K562 (cell line): ENCODE results near the gene WDR20. TPM values are rescaled to one million over a fixed set of nuclear protein-coding genes. Genes with fewer than 3 reads are reported as not detected.
A peak's percentile ranks its signal among the peaks of the same experiment; 100 is the strongest.

Experiments
- BHLHE40 ChIP-seq: IDR thresholded peaks from 2 replicates; pipeline ENCODE4 v1.6.1; 2011; ENCODE audit warnings: low read length, improper control_type of control experiment
- CREB1 ChIP-seq, 2 experiments: sonication (generic) in 1 of 2; formaldehyde crosslinking in 1 of 2; IDR thresholded peaks; 2 replicates each; pipeline versions ENCODE4 v1.6.1 to v1.8.0; 2012 to 2022; ENCODE audit warnings: inconsistent platforms in 1 of 2, mild to moderate bottlenecking in 1 of 2, missing genetic modification reagents in 1 of 2, moderate library complexity in 1 of 2
- FOXM1 ChIP-seq, 2 experiments: fragments of 450-650 bp in 1 of 2; sonication (generic) in 1 of 2; formaldehyde crosslinking in 1 of 2; IDR thresholded peaks; 2 replicates each; pipeline versions ENCODE4 v1.6.1 to v1.9.0; 2017 to 2022; ENCODE audit warnings: low read depth in 2 of 2, mild to moderate bottlenecking in 2 of 2, missing genetic modification reagents in 1 of 2, moderate library complexity in 1 of 2
- GATA2 ChIP-seq: sonication (generic); formaldehyde crosslinking; IDR thresholded peaks from 2 replicates; pipeline ENCODE4 v1.4.0; 2020; ENCODE audit warnings: mild to moderate bottlenecking, missing genetic modification reagents
- HINFP ChIP-seq: fragments of 450-650 bp; conservative IDR thresholded peaks from 2 replicates; pipeline ENCODE4 v1.6.1; 2016; ENCODE audit warnings: missing genetic modification characterization, low read depth, mild to moderate bottlenecking, control low read depth, missing compliant biosample characterization
- HNRNPUL1 ChIP-seq: fragments of 200-400 bp; formaldehyde crosslinking; IDR thresholded peaks from 2 replicates; pipeline ENCODE4 v1.6.1; 2017; ENCODE audit warnings: low read length
- MCM7 ChIP-seq, 2 experiments: fragments of 450-650 bp; IDR thresholded peaks; 2 replicates each; pipeline ENCODE4 v1.6.1; 2016 to 2018
- MTA3 ChIP-seq: fragments of 450-650 bp; formaldehyde crosslinking; IDR thresholded peaks from 2 replicates; pipeline ENCODE4 v1.6.1; 2017; ENCODE audit warnings: mild to moderate bottlenecking, borderline replicate concordance
- NFYB ChIP-seq: IDR thresholded peaks from 2 replicates; pipeline ENCODE4 v1.6.1; 2011; ENCODE audit warnings: mild to moderate bottlenecking, moderate library complexity; ENCODE audit not compliant: insufficient read length; ENCODE audit errors: extremely low read depth
- POLR2B ChIP-seq: fragments of 450-650 bp; IDR thresholded peaks from 2 replicates; pipeline ENCODE4 v1.6.1; 2018; ENCODE audit warnings: low read depth; ENCODE audit not compliant: partially characterized antibody
- PRPF4 ChIP-seq: fragments of 200-400 bp; formaldehyde crosslinking; IDR thresholded peaks from one replicate; pipeline ENCODE4 v1.6.1; 2017; ENCODE audit warnings: low read length, low read depth, mild to moderate bottlenecking; ENCODE audit not compliant: insufficient read depth, poor library complexity, severe bottlenecking
- TAL1 ChIP-seq: fragments of 450-650 bp; IDR thresholded peaks from 2 replicates; pipeline ENCODE4 v1.6.1; 2016; ENCODE audit warnings: mild to moderate bottlenecking
- ZKSCAN1 ChIP-seq: fragments of 150-350 bp; IDR thresholded peaks from 2 replicates; pipeline ENCODE4 v1.6.1; 2016; ENCODE audit warnings: low read depth, low read length
- ZNF217 ChIP-seq: sonication (generic); formaldehyde crosslinking; IDR thresholded peaks from 2 replicates; pipeline ENCODE4 v1.8.0; 2022; ENCODE audit warnings: mild to moderate bottlenecking, missing genetic modification reagents
- ZNF583 ChIP-seq: fragments of 250-450 bp; sonication (Bioruptor Pico); IDR thresholded peaks from 2 replicates; pipeline ENCODE4 v1.4.0; 2020
- ZNF764 ChIP-seq: fragments of 250-450 bp; sonication (Bioruptor Pico); IDR thresholded peaks from 2 replicates; pipeline ENCODE4 v1.4.0; 2020; ENCODE audit warnings: low read depth, mild to moderate bottlenecking, moderate library complexity
- polyA plus RNA-seq, 8 experiments: library from polyadenylated mRNA; depleted of rRNA in 4 of 8; stranded (reverse) in 5 of 8; unstranded in 3 of 8; fragments of >200 nt; fragmentation: Nextera tagmentation in 2 of 8; fragmentation: Illumina TruSeq in 1 of 8; extraction: Ambion mirVana in 2 of 8; extraction: Trizol in 1 of 8; gene quantifications; 2 replicates each; pipeline versions ENCODE4 v1.2.1 to v1.2.3, GENCODE V29; 2011 to 2014; ENCODE audit warnings: inconsistent platforms in 1 of 8, missing spikeins in 1 of 8
- total RNA-seq, 7 experiments: library from RNA; depleted of rRNA in 6 of 7; stranded (reverse); fragments of >200 nt in 6 of 7; fragmentation: Illumina TruSeq in 2 of 7; extraction: Trizol in 2 of 7; gene quantifications; 2 replicates each; pipeline versions ENCODE4 v1.2.1 to v1.2.3, GENCODE V29; 2011 to 2021; ENCODE audit warnings: low replicate concordance in 1 of 7
- TF ChIP-seq, protein P1 (sequence below): fragments of 250-450 bp; sonication (Bioruptor Pico); IDR thresholded peaks from 2 replicates; pipeline ENCODE4 v1.5.0; 2020; ENCODE audit warnings: mild to moderate bottlenecking
- TF ChIP-seq, protein P2 (sequence below): fragments of 450-650 bp; IDR thresholded peaks from 2 replicates; pipeline ENCODE4 v1.6.1; 2016; ENCODE audit warnings: antibody characterized with exemption
- TF ChIP-seq, protein P3 (sequence below), 2 experiments: fragments of 200-800 bp in 1 of 2; sonication (Bioruptor generic) in 1 of 2; sonication (generic) in 1 of 2; formaldehyde crosslinking in 1 of 2; IDR thresholded peaks in 1 of 2; conservative IDR thresholded peaks in 1 of 2; 2 replicates each; pipeline versions ENCODE4 v1.5.0 to v1.6.1; 2016 to 2020; ENCODE audit warnings: missing compliant biosample characterization in 1 of 2, missing genetic modification characterization in 1 of 2, missing genetic modification reagents in 1 of 2

The WDR20 gene
- total and polyA plus RNA-seq, 9 of the 15 experiments (the other 6 are each of a cell fraction or from before 2014, with no cell fraction given) = 7.0 to 15.3 (median 11.8) TPM

GRCh38 chr14:102139286-102140026 lies at the start of gene WDR20 (continued):
- TF ChIP-seq, protein P1, sequence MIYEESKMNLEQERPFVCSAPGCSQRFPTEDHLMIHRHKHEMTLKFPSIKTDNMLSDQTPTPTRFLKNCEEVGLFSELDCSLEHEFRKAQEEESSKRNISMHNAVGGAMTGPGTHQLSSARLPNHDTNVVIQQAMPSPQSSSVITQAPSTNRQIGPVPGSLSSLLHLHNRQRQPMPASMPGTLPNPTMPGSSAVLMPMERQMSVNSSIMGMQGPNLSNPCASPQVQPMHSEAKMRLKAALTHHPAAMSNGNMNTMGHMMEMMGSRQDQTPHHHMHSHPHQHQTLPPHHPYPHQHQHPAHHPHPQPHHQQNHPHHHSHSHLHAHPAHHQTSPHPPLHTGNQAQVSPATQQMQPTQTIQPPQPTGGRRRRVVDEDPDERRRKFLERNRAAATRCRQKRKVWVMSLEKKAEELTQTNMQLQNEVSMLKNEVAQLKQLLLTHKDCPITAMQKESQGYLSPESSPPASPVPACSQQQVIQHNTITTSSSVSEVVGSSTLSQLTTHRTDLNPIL (CRISPR knock-in tag) = no peak
- TF ChIP-seq PRPF4 (no peak), GATA2 (CRISPR knock-in tag) (peak; percentile 57), HNRNPUL1 (no peak), ZNF764 (CRISPR knock-in tag) (no peak), NFYB (no peak), MCM7 (IDR thresholded peaks at IDR 0.05) (no peak), HINFP (tag) (no peak), MTA3 (peak; percentile 56; the same call in 1 of the 2 replicates), ZNF217 (CRISPR knock-in tag) (no peak), POLR2B (no peak), BHLHE40 (no peak), ZNF583 (CRISPR knock-in tag) (no peak), FOXM1 (IDR thresholded peaks at IDR 0.05; ENCODE audit: low read depth) (no peak), FOXM1 (CRISPR knock-in tag; IDR thresholded peaks at IDR 0.05; ENCODE audit: low read depth) (no peak), ZKSCAN1 (no peak), TAL1 (no peak), CREB1 (IDR thresholded peaks at IDR 0.05) (no peak), CREB1 (CRISPR knock-in tag; IDR thresholded peaks at IDR 0.05) (0 out of 2 replicates have a peak, but pooled peaks have one; percentile 25)
- TF ChIP-seq, protein P2, sequence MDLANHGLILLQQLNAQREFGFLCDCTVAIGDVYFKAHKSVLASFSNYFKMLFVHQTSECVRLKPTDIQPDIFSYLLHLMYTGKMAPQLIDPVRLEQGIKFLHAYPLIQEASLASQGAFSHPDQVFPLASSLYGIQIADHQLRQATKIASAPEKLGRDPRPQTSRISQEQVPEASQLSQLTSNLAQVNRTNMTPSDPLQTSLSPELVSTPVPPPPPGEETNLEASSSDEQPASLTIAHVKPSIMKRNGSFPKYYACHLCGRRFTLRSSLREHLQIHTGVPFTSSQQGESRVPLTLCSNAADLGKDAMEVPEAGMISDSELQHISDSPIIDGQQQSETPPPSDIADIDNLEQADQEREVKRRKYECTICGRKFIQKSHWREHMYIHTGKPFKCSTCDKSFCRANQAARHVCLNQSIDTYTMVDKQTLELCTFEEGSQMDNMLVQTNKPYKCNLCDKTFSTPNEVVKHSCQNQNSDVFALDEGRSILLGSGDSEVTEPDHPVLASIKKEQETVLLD = no peak
- TF ChIP-seq, protein P3, sequence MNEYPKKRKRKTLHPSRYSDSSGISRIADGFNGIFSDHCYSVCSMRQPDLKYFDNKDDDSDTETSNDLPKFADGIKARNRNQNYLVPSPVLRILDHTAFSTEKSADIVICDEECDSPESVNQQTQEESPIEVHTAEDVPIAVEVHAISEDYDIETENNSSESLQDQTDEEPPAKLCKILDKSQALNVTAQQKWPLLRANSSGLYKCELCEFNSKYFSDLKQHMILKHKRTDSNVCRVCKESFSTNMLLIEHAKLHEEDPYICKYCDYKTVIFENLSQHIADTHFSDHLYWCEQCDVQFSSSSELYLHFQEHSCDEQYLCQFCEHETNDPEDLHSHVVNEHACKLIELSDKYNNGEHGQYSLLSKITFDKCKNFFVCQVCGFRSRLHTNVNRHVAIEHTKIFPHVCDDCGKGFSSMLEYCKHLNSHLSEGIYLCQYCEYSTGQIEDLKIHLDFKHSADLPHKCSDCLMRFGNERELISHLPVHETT (CRISPR knock-in tag; conservative IDR thresholded peaks at IDR 0.05 in 1 of 2, IDR thresholded peaks at IDR 0.05 in 1 of 2) = no peak
